ENCODE data around the gene SRP9. TPM values are rescaled to one million over a fixed set of nuclear protein-coding genes. Genes with fewer than 3 reads are reported as not detected.

The SRP9 gene
- total RNA-seq, 1 donor from 2014 or later: 313 TPM

- no peak for DNase-seq (ENCODE audit: extremely low spot score, unreplicated experiment)
- no peak overlapping the region for H3K4me3 Mint-ChIP-seq
- H3K27ac Mint-ChIP-seq: peak overlapping the region; percentile 24
- peaks cover 13% of the 10 kb centered on the region for H3K4me1 Mint-ChIP-seq (ENCODE audit: unreplicated experiment)
- peaks cover 3% of the 10 kb centered on the region for H3K27me3 Mint-ChIP-seq
- no peaks in the 10 kb centered on the region for H3K9me3 Mint-ChIP-seq
- TF ChIP-seq CTCF (conservative IDR thresholded peaks at IDR 0.05): no peak
- H3K36me3 Mint-ChIP-seq: no peaks in the 10 kb centered on the region
Observed at GRCh38 chr1:225745273-225745672, 32.4 kb upstream of the SRP9 start.

DNA sequence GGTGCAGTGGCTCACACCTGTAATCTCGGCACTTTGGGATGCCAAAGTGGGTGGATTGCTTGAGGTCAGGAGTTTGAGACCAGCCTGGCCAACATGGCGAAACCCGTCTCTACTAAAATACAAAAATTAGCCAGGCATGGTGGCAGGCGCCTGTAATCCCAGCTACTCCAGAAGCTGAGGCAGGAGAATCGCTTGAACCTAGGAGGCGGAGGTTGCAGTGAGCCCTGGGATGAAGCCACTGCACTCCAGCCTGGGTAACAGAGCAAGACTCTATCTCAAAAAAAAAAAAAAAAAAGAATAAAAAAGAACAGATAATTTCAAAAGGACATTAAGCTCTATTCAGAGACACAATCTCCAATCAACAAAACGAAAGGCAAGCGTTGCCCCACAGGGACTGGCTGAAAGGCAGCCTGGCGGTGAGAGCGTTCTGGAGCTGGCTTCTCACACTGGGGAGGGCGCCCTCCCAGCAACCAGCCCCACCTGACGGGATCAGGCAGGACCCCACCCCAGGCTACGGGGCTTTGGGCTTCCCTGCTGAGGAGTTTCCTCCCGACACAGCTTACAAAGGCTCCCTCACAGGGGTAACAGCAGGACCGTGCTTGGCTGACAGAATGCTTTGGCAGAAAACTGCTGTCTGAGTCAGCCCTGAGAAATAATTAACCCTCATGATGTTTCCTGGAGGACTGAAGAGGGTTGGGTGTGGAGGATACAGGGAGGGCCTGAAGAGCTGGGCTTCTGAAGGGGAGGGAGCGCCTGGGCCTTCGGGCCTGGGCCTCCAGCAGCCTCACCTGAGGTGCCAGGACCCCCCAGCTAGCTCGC is 31.1 kb upstream of the SRP9 start:
- TF ChIP-seq CTCF (conservative IDR thresholded peaks at IDR 0.05): no peak
- Mint-ChIP-seq H3K4me1 (ENCODE audit: unreplicated experiment) (peaks cover 18% of the 10 kb centered on the region), H3K4me3 (peak overlapping the region; percentile 39), H3K27me3 (peaks cover 3% of the 10 kb centered on the region), H3K9me3 (no peaks in the 10 kb centered on the region), H3K27ac (peak overlapping the region; percentile 85), H3K36me3 (no peaks in the 10 kb centered on the region)
- no peak for DNase-seq (ENCODE audit: extremely low spot score, unreplicated experiment)

GRCh38 chr1:225747566-225747965 is 30.1 kb upstream of the SRP9 start:
- peaks cover 23% of the 10 kb centered on the region for H3K4me1 Mint-ChIP-seq (ENCODE audit: unreplicated experiment)
- no peak for DNase-seq (ENCODE audit: extremely low spot score, unreplicated experiment)
- H3K4me3 Mint-ChIP-seq: no peak overlapping the region
- TF ChIP-seq CTCF (conservative IDR thresholded peaks at IDR 0.05): no peak
- no peaks in the 10 kb centered on the region for H3K36me3 Mint-ChIP-seq
- peak overlapping the region; percentile 85 for H3K27ac Mint-ChIP-seq
- no peaks in the 10 kb centered on the region for H3K9me3 Mint-ChIP-seq
- H3K27me3 Mint-ChIP-seq: peaks cover 3% of the 10 kb centered on the region

DNA sequence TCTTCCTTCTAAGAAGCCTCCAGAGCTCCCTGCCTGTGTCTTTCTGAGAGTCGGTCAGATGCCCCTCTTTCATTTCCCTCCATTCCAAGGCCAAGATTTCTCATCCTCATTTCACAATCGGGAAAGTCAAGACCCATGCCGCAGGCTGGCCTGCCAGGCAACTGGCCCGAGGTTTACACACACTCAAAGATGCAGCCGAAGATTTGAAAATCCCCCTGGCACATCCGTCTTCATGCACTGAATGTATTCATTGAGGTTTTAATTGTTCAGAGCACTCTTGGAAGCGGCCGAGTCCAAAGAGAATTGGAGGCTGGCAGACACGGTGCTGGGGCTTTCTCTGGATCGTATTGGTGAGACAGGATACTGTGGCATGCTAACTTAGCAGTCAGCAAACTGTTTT is 29.1 kb upstream of the SRP9 start:
- Mint-ChIP-seq H3K4me3 (no peak overlapping the region), H3K9me3 (no peaks in the 10 kb centered on the region), H3K27ac (no peak overlapping the region), H3K27me3 (peaks cover 3% of the 10 kb centered on the region), H3K4me1 (ENCODE audit: unreplicated experiment) (peaks cover 23% of the 10 kb centered on the region), H3K36me3 (no peaks in the 10 kb centered on the region)
- no peak for DNase-seq (ENCODE audit: extremely low spot score, unreplicated experiment)
- TF ChIP-seq CTCF (conservative IDR thresholded peaks at IDR 0.05): no peak

DNA sequence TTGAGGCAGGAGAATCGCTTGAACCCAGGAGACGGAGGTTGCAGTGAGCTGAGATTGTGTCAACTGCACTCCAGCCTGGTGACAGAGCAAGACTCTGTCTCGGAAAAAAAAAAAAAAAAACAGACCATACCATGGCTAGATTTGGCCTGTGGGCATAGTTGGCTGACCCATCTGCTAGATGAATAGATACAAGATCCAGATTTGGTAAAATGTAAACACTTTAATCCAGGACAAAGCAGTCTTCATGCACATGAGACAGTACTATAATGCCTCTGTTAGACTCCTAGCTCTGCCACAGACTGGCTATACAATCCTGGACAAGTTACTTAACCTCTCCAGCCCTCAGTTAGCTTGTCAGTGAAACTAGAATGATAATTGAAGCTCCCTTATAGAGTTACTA is 27.9 kb upstream of the SRP9 start:
- TF ChIP-seq CTCF (conservative IDR thresholded peaks at IDR 0.05): no peak
- Mint-ChIP-seq H3K36me3 (no peaks in the 10 kb centered on the region), H3K27ac (no peak overlapping the region), H3K9me3 (no peaks in the 10 kb centered on the region), H3K4me1 (ENCODE audit: unreplicated experiment) (peaks cover 28% of the 10 kb centered on the region), H3K4me3 (no peak overlapping the region), H3K27me3 (peaks cover 3% of the 10 kb centered on the region)
- DNase-seq (ENCODE audit: extremely low spot score, unreplicated experiment): no peak

Measured in type B pancreatic cell (in vitro differentiated cells).